ENCODE data around the gene SEMA6A.

GRCh38 chr5:116436674-116437350 lies 137.8 kb downstream of the SEMA6A start:
- TF ChIP-seq RAD21 (conservative IDR thresholded peaks at IDR 0.05 in 1 of 2, IDR thresholded peaks at IDR 0.05 in 1 of 2) (no peak), CTCF (IDR thresholded peaks at IDR 0.05) (no peak), REST (IDR thresholded peaks at IDR 0.05) (no peak), CBX8 (IDR thresholded peaks at IDR 0.05) (no peak)

All from A549 (cell line).